MV-4-11 (cell line): Measurements from ENCODE around the gene NFIC.

ENCODE experiments used
- DNase-seq: peaks from one replicate; lab custom pipeline; 2025; lab: John Stamatoyannopoulos, UW

NFIC gene

DNA sequence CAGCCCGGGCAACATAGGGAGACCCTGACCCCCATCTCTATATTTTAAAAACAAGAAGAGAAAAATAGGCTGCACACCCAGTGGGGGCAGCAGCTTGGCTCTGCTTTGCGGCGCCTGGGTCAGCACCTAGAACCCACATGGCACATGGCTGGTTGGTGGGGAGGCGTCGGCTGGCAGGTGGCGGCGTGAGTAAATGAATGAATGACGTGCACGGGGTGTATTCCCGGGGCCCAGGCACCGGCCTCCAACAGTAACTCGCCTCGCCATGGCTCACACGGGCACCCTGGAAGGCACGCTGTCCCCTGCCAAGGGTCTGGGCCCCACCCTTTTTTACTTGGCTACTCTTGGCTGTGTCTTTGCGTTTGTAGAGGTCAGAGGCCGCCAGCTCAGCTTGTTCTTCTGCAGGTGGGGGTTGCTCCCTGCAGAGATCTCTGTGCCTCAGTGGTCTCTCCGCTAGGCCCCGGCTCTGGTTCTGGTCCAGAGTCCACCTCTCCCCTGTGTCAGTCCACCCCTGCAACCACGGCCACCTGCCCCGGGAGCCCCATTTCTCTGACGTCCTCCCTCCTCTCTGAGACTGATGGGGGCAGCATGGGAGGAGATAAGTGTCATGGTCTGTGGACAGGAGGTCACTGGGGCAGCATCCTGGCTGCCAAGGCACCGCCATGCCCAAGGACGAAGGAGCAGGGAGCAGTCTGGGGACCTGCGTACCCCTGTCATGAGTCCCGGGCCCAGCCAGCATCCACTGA lies 145.3 kb downstream of the NFIC start:
- DNase-seq, result no peak

DNA sequence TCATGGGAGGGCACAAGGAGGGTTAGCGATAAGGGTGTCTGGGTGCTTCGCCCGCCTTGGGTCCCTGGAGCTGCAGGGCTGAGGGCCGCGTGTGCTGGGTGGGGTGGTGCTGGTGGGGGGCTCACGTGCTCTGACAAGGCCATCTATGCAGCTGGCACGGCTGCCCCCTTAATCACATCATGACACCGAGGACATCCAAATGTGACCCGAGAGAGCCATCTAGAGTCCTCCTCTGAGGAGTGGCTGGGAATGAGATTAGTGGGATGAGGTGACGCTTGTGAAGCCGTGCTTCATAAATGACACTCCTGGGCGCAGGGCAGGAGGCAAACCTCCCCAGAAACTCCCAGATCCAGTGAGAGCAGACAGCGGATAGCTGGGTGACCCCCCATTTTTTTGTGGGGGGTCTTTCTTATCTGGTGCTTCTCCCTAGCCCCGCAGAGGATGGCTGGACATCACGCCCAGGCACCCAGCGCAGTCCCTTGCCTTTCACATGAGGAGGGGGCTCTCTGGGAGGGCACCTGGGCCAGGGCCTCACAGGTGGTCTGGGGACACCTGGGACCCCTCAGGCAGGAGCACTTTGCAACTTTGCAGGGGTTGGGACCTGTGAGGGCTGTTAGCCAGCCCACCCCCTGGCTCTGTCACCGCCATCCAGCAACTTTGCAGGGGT lies 146.3 kb downstream of the NFIC start:
- no peak for DNase-seq

DNA sequence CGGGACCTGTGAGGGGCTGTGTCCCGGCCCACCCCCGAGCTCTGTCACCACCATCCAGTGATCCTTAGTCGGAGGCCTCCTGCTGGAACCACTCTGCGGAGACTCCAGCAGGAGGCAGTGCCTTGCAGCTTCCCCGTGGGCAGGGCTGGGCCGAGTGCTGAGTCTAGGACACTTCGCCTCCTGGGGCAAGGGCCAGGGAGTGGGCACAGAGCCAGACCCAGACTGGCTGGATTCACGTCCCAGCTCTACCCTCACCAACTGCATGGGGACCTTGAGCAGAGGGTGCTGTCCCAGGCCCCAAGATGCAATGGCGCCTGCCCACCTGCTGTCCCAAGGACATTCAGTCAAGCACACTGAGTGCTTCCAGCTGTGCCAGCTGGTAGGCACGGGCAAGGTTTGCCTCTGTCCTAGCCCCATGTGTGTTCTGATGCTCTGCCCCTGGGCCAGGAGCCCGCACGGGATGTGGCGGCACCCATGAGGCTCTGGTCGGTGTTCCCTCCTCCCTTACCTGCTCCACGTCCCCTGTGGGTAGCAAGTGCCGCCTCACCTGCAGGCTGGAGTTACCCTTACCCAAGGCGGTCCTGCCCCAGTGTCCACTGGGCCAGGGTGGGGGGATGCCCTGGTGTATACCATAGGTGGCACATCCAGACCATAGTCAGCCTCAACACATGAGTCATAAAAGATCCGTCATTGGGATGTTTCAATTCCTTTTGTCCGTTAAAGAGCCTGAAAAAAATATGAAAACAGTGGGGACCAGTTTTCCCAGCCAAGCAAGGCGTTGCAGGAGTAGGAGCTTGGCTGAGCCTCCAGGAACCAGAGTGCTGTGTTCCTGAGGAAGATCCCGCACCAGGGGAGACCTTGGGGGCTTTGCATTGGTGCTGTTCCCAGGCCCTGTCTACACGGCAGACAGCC lies 147.1 kb downstream of the NFIC start:
- no peak for DNase-seq

- DNase-seq, result no peak
Measured at GRCh38 chr19:3514930-3515329, 148.5 kb downstream of the NFIC start.

GRCh38 chr19:3515891-3516422 lies 149.6 kb downstream of the NFIC start:
- no peak for DNase-seq

GRCh38 chr19:3516675-3517207 lies 150.4 kb downstream of the NFIC start:
- no peak for DNase-seq

- DNase-seq, result no peak
Measured at GRCh38 chr19:3517638-3518037, 151.3 kb downstream of the NFIC start.

- no peak for DNase-seq
Measured at GRCh38 chr19:3518255-3518654, 151.9 kb downstream of the NFIC start.

DNA sequence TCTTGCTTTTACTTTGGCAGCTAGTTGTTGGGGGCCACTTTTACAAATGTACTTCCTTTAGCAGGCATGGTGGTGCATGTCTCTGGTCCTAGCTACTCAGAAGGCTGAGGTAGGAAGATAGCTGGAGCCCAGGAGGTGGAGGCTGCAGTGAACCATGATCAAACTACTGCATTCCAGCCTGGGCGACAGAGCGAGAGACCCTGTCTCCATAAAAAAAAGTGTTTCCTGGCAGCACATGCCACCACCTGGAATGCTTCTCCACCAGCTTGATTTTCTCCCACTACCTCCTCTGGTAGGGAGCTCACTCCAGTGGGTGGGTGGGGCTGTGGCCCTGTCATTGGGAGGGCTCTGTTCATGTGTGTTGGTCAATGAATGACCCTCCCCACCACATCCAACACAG lies 152.3 kb downstream of the NFIC start:
- no peak for DNase-seq
